ENCODE data around the gene PRSS38. TPM values are rescaled to one million over a fixed set of nuclear protein-coding genes. Genes with fewer than 3 reads are reported as not detected.

Gene PRSS38
- total RNA-seq, 4 donors from 2014 or later, result not detected

GRCh38 chr1:227888404-227889046 lies 73.0 kb downstream of the PRSS38 start:
- no peaks in the 10 kb centered on the region for H3K9me3 ChIP-seq
- no peak for ATAC-seq
- H3K4me3 ChIP-seq, result no peak overlapping the region
- TF ChIP-seq POLR2A (IDR thresholded peaks at IDR 0.05), result no peak
- TF ChIP-seq CTCF (IDR thresholded peaks at IDR 0.05), result no peak
- TF ChIP-seq POLR2AphosphoS5 (IDR thresholded peaks at IDR 0.05), result no peak
- no peak for TF ChIP-seq EP300 (IDR thresholded peaks at IDR 0.05)
- peaks cover 0 to 26% (median 16%) of the 10 kb centered on the region in 3 donors for H3K4me1 ChIP-seq
- peak overlapping the region; percentile 90 to 94 (median 92) for H3K27ac ChIP-seq
- H3K27me3 ChIP-seq, result no peaks in the 10 kb centered on the region
- 100% methylated on average over 3 of the region's 8 CpGs; no CpG with 5 or more reads in 1 of the 2 donors for WGBS, 2 donors (ENCODE audit: low coverage in 1 of 2)
- no peaks in the 10 kb centered on the region for H3K36me3 ChIP-seq

DNA sequence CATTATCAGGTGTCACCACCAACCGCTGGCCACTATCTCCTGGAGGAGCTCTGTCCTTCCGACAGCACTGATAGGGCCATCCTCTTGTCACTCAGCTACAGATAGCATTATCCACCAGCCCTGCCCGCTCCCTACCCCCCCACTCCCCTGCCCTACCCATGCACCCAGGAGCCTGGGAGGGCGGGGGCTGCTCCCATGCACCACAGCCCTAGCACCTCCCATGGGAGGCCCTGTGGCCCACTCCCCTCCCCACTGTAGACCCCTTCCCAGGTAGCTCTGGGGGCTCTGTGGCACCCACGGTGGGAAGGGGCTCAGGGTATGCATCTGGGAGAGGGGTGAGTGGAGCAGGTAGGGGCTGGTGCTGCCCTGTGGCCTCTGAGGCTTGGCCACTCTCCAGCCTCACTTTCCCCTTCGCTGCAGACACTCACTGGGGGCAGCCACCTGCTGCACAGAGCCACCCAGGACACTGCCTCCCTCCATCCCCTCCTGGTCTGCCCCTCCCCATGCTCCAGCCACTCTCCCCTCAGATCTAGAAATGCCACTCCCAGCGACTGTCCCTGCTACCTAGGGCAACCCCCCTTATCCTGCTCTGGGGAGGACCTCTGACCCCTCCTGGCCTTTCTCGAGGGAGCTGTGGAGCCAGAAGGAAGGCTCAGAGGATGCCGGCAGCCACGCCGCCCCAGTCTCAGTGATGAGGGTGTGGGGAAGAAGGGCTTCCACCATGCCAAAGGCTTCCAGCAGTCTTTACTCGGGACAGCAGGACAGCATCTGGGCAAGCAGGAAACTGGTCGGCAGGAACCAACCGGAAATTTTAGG lies 73.8 kb downstream of the PRSS38 start:
- TF ChIP-seq POLR2AphosphoS5 (IDR thresholded peaks at IDR 0.05), result no peak
- no peak for TF ChIP-seq POLR2A (IDR thresholded peaks at IDR 0.05)
- no peak for TF ChIP-seq EP300 (IDR thresholded peaks at IDR 0.05)
- TF ChIP-seq CTCF (IDR thresholded peaks at IDR 0.05), result no peak
- Histone ChIP-seq H3K27me3 (no peaks in the 10 kb centered on the region), H3K36me3 (no peaks in the 10 kb centered on the region), H3K4me1 (peaks cover 0 to 26% (median 16%) of the 10 kb centered on the region in 3 donors), H3K27ac (peak overlapping the region in 3 of 4 donors; percentile 92 to 94 (median 93)), H3K9me3 (no peaks in the 10 kb centered on the region), H3K4me3 (no peak overlapping the region)
- 80% methylated on average over 1 to 2 of the region's 14 CpGs for WGBS, 2 donors (ENCODE audit: low coverage in 1 of 2)
- no peak for ATAC-seq

DNA sequence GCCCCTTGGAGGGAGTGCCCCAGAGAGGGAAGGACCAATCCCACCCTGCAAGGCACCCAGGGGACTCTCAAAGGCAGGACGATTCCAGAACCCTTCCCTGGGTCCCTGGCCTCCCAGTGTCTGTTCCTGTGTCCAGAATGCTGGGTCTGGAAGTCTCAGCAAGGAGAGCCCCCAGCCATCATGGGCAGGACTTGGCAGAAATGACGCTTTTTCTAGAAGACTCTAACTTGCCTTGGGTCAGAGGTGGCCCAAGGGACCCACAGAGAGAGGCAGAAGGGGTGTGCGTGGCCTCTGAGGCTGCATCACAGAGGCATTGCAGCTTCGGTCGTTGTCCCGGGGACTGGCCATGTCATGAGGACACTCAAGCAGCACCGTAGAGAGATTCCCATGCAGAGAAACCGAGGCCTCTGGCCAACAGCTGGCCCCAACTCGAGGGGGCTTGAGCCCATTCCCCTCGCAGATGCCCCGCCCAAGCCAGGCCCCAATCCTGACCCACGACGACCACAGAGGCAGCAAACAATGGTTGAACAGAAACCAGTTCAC lies 74.5 kb downstream of the PRSS38 start:
- Histone ChIP-seq H3K36me3 (no peaks in the 10 kb centered on the region), H3K4me1 (peaks cover 0 to 26% (median 16%) of the 10 kb centered on the region in 3 donors), H3K4me3 (no peak overlapping the region), H3K27ac (peak overlapping the region in 3 of 4 donors; percentile 92 to 94 (median 93)), H3K27me3 (no peaks in the 10 kb centered on the region), H3K9me3 (no peaks in the 10 kb centered on the region)
- TF ChIP-seq CTCF (IDR thresholded peaks at IDR 0.05) (no peak), POLR2AphosphoS5 (IDR thresholded peaks at IDR 0.05) (no peak)
- WGBS, 2 donors (ENCODE audit: low coverage in 1 of 2), result 87% methylated on average over 4 of the region's 13 CpGs; no CpG with 5 or more reads in 1 of the 2 donors
- no peak for ATAC-seq

- no peaks in the 10 kb centered on the region for H3K36me3 ChIP-seq
- WGBS, 2 donors (ENCODE audit: low coverage in 1 of 2), result 82 to 100% methylated on average over 1 to 5 of the region's 13 CpGs
- no peak for ATAC-seq
- H3K9me3 ChIP-seq, result no peaks in the 10 kb centered on the region
- H3K4me3 ChIP-seq, result no peak overlapping the region
- no peak overlapping the region for H3K27ac ChIP-seq
- peaks cover 0 to 22% (median 11%) of the 10 kb centered on the region in 3 donors for H3K4me1 ChIP-seq
- no peaks in the 10 kb centered on the region for H3K27me3 ChIP-seq
- no peak for TF ChIP-seq EP300 (IDR thresholded peaks at IDR 0.05)
- no peak for TF ChIP-seq POLR2AphosphoS5 (IDR thresholded peaks at IDR 0.05)
- no peak for TF ChIP-seq POLR2A (IDR thresholded peaks at IDR 0.05)
- no peak for TF ChIP-seq CTCF (IDR thresholded peaks at IDR 0.05)
Observed at GRCh38 chr1:227890451-227891222, 75.2 kb downstream of the PRSS38 start.

Data from gastroesophageal sphincter (tissue), 4 donors.